ENCODE results near the gene C2orf78.
A peak's percentile ranks its signal among the peaks of the same experiment; 100 is the strongest.

The C2orf78 gene

DNA sequence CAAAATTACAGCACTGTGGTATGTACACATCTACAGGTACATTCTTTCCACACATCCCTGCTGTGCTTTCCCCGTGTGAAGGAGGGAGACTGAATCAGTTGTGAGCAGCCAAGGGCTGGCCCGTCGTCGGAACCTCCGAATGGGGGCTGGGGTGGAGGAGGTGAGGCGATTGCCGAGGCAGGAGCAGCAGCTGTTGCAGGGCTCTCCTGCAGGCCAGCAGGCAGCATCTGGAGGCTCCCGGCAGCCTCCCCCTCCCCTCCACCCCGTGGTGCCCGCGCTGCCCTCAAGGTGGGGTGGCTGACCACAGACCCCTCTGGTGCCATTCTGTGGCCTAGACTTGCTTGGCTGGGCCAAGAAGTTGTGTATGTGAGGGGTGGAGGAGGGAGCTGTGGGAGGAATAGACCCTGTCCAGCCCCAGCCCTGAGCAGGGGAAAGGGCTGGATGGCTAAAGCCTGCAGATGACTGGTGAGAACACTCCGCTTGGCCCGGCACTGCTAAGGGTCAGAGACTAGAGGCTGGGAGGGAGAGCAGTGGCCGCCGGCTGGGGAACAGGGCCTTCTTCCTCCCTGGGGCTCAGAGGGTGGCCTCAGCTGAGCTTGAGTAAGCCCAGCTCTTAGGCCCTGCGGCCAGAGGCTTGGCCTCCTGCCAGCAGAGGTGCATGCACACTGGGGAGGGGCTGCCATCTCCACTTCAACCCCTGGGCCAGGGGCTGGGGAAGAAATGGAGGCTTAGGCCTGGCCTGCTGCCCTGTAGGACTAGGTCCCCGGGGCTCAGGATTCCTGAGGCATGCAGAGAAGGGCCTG is 52.4 kb downstream of the C2orf78 start:
- no peak for DNase-seq (ENCODE audit: extremely low read depth in 1 of 2, low read depth in 1 of 2)

DNA sequence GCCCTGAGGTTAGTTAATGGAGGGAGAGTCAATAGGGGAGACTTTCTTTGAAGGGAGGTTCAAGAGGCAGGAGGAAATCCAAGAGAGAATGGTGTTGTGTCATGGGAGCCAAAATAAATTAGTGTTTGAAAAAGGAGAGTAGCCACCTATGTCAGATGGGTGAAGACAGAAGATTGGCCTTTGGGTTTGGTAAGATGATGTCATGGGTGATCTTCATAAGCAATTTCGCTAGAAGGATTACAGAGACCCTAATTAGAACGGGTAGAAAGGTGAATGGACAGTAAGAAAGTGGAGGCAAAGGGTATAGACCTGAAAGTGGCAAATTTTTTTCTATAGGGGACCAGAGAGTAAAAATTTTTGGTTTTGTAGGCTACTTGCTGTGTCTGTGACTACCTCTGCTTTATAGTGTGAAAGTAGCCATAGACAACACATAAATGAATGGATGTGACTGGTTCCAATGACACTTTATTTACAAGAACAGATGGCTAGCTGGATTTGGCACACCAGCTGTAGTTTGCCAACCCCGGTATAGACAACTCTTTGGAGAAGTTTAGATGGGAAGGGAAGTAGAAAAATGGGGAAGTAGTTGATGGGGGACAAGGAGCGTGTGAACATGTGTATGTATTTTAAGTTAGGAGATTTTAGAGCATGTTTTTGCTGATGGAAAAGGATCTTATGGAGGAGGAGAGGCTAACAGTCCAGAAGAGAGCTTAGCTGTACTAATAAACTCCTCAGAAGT is 54.0 kb downstream of the C2orf78 start:
- DNase-seq (ENCODE audit: extremely low read depth in 1 of 2, low read depth in 1 of 2), result no peak

DNA sequence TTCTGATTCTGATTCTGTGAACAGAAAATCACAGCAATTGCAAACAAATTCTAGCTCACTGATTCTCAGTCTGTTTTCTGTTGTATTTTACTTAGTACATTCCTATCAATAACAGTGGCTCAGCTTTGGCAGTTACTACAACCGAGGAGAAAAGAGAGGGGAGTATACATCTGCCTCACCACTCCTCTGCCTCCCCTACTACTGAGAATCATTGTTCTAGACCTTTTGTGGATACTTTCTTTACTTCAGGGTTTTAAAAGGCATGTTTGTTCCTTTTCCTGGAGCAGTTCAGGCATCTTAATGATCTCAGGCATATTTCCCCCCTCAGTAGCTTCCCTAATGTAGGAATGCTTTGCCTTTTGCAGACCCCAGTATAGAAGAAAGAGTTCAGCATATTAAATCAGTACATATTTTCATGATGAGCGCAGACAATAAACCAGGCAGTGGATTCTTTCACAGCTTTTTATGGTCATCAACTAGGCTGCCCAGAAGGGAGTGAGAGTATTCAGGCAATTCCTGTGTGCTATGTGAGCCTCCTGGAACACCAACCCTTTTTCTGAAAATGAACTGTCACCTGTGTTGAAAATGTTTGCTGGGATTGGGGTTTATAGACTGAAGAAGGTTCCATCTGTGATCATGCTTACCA is 55.0 kb downstream of the C2orf78 start:
- DNase-seq (ENCODE audit: extremely low read depth in 1 of 2, low read depth in 1 of 2), result no peak

GRCh38 chr2:73839653-73840411 is 55.8 kb downstream of the C2orf78 start:
- no peak for DNase-seq (ENCODE audit: extremely low read depth in 1 of 2, low read depth in 1 of 2)

GRCh38 chr2:73841912-73842738 is 58.1 kb downstream of the C2orf78 start:
- DNase-seq (ENCODE audit: extremely low read depth in 1 of 2, low read depth in 1 of 2), result no peak

- no peak for DNase-seq (ENCODE audit: extremely low read depth in 1 of 2, low read depth in 1 of 2)
Measured at GRCh38 chr2:73842739-73843019, 58.7 kb downstream of the C2orf78 start.

DNA sequence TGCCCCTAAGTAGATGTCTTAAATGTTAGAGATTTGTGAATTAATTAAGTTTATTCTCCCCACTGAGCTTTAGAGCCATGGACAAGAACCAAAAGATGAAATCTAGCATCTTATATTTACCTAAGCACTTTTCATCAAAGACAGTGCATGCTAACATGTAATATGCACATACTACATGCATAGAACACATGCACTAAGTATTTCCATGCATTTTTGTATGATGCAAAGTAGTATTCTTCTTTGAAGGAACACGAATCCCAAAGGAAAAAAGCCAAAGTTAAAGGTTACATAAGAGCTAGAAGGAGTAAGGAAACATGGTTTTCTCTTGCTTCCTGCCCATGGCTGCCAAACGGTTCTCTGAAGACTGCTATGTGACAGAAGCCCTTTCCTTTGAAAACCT is 60.1 kb downstream of the C2orf78 start:
- no peak for DNase-seq (ENCODE audit: extremely low read depth in 1 of 2, low read depth in 1 of 2)

DNA sequence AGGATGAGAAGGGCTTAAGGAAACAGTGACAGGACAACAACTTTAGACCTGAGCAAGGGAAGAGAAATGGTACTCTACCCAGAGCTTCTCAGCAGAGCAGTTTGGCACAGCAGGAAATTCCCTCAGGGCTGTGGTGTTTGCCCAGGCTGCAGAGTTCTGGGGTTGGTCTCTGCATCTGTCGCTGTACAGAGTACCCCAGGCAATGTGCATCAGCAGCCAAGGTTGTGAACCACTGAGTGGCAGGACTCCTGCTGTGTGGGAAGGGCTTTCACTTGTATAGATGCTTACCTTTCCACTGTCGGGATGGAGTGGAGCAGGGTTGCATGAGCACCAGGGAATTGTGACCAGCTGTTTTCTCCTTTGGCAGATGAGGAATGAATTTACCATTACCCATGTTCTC is 66.0 kb downstream of the C2orf78 start:
- DNase-seq (ENCODE audit: extremely low read depth in 1 of 2, low read depth in 1 of 2), result no peak

GRCh38 chr2:73851274-73851673 is 67.3 kb downstream of the C2orf78 start:
- no peak for DNase-seq (ENCODE audit: extremely low read depth in 1 of 2, low read depth in 1 of 2)

DNA sequence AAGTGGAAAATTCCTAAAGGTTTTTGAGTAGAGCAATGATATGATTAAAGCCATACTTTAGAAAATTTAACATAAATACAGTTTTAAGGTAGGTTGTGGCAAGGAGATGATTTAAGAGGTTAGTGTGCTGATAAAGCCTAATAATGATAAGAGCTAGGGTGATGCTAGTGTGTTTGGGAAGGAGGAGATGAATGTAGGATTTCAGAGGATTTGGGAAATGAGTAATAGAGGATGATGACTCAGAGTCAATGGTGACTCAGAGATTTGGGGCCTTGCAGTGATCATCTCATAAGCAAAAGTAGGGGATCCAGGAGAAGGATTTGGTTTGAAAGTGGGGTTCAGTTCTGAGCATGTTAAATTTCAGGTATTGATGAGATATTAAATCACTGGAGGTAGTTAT is 68.0 kb downstream of the C2orf78 start:
- DNase-seq (ENCODE audit: extremely low read depth in 1 of 2, low read depth in 1 of 2), result no peak

DNA sequence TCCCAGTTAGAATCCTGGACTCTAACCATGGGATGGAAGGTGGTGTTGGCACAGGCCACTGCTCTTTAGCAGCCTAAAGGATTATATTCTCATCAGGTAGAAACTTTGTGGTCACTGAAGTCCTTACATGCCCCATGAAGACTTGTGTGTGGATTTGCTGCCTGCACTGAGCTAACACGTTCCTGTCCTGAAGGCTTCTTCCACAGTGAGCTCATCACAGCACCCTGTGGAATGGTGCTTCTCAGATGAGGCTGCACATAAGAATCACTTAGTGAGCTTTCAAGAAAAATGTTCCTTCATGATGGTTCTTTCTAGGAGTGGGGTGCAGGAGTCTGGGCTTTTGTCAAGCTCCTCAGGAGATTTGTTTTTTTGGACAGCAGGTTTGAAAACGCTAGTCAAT is 71.5 kb downstream of the C2orf78 start:
- no peak for DNase-seq (ENCODE audit: extremely low read depth in 1 of 2, low read depth in 1 of 2)

GRCh38 chr2:73856214-73856613 is 72.2 kb downstream of the C2orf78 start:
- DNase-seq (ENCODE audit: extremely low read depth in 1 of 2, low read depth in 1 of 2), result no peak

DNA sequence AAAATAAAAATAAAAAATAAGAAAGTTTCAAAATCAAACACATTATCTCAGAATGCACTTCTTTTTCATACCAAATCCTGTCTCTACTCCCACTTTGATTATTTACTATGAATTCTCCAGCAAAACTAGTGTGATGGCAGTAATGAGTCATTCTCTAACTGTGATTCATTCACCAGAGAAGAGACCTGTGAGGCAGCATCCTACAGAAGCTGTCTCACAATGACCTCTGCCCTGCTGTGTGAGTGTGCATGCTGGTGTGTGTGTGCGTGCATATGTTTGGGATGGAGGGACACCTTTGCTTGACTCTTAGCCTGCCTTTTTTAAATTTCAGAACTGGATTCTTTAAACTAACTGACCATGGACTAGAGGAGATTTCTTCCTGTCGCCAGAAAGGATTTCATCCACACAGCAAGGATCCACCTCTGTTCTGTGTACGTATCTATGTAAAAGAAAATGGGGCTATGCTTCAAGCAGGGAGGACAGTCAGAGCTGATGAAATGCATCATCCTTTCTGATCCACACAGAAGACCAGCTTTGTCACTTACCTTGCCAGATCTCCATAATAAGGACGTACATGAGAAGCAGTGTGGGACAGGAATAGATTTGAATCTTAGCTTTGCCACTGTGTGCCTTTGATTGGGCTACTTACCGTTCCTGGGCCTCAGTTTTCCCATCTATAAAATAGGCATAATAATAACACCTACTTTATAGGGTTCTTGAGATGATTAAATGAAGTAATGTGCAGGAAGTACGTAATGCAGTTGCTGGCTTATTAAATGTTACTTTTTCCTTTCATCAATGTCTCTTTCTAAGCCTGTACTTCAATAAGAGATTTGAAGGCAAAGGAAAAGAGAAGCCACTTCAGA is 76.0 kb downstream of the C2orf78 start:
- peak in 1 of 2 donors; percentile 39 for DNase-seq (ENCODE audit: extremely low read depth in 1 of 2, low read depth in 1 of 2)

DNA sequence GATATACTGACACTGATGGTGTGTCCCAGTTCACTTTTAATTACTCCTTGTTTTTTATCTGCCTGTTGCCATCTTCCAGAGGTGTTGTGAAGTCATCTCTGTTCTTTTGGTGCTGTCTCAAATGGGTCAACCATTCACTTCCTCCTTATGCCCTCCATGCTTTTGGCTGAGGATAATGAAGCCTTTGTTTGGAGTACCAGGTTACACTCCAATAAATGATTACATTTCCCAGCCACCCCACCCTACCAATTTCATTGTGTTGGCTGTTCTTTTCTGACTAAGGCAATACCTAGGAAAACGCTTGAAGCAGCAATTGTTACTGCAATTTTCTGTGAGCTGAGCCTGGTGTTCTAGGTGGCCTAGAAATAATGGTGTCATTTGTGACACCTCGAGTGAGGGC is 79.0 kb downstream of the C2orf78 start:
- DNase-seq (ENCODE audit: extremely low read depth in 1 of 2, low read depth in 1 of 2), result no peak
